Immature natural killer cell (primary cell): ENCODE results near the gene LHFPL6. TPM values are rescaled to one million over a fixed set of nuclear protein-coding genes. Genes with fewer than 3 reads are reported as not detected.

Source experiments
- DNase-seq, 3 donors: peaks; one replicate each; pipeline ENCODE4 v3.0.0; 2022; ENCODE audit warnings: mixed read lengths in 1 of 3
- H3K27ac Mint-ChIP-seq, 6 donors: one replicate each; pipeline ENCODE4 v1.8.0; 2020; ENCODE audit warnings: mixed read lengths in 6 of 6, mild to moderate bottlenecking in 5 of 6, inconsistent platforms in 4 of 6, moderate library complexity in 3 of 6
- H3K27me3 Mint-ChIP-seq, 3 donors: one replicate each; pipeline ENCODE4 v1.8.0; 2020 to 2021; ENCODE audit warnings: low read depth in 3 of 3, mild to moderate bottlenecking in 3 of 3, mixed read lengths in 3 of 3, moderate library complexity in 3 of 3, inconsistent platforms in 1 of 3
- H3K36me3 Mint-ChIP-seq, 3 donors: one replicate each; pipeline ENCODE4 v1.8.0; 2020; ENCODE audit warnings: mixed read lengths in 3 of 3, inconsistent platforms in 2 of 3, mild to moderate bottlenecking in 2 of 3
- H3K4me1 Mint-ChIP-seq, 2 donors: one replicate each; pipeline ENCODE4 v1.8.0; 2020; ENCODE audit warnings: inconsistent platforms in 2 of 2, mild to moderate bottlenecking in 2 of 2, mixed read lengths in 2 of 2, moderate library complexity in 1 of 2
- H3K4me3 Mint-ChIP-seq, 5 donors: one replicate each; pipeline ENCODE4 v1.8.0; 2020; ENCODE audit warnings: mild to moderate bottlenecking in 5 of 5, mixed read lengths in 5 of 5, inconsistent platforms in 3 of 5, moderate library complexity in 3 of 5
- H3K9me3 Mint-ChIP-seq, 6 donors: one replicate each; pipeline ENCODE4 v1.8.0; 2020; ENCODE audit warnings: mild to moderate bottlenecking in 6 of 6, mixed read lengths in 6 of 6, inconsistent platforms in 4 of 6, moderate library complexity in 3 of 6
- polyA plus RNA-seq, 3 donors: library from polyadenylated mRNA; unstranded; fragments of 300-500 nt; fragmentation: Illumina TruSeq; gene quantifications; one replicate each; pipeline ENCODE4 v1.2.3, GENCODE V29; 2021

The LHFPL6 gene
- polyA plus RNA-seq, 3 donors from 2014 or later, result 0.52 to 1.3 TPM; not detected in 1

DNA sequence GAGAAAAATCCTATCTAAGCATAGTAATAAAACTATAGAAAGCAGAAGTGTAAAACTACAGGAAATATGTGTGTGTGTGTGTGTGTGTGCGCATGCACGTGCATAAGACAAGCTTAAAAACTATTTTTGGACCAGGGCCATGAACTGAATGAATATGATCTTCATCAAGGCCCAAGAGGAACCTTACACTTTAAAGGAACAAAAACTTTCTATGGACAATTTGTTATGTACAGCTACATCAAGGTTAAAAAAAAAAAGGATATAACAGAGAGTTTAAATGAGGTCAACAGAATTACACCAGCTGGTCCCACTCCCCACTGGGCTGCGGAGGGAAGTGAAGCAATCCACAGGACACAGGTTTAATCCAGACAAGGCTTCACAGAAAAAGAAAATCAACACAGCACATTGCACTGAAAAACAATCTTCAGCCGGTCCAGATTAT lies 151.1 kb downstream of the LHFPL6 start:
- peaks cover 0 to 6% (median 0%) of the 10 kb centered on the region in 3 donors for H3K27me3 Mint-ChIP-seq
- H3K36me3 Mint-ChIP-seq, result no peaks in the 10 kb centered on the region
- no peaks in the 10 kb centered on the region for H3K4me1 Mint-ChIP-seq
- no peak overlapping the region for H3K27ac Mint-ChIP-seq
- no peak overlapping the region for H3K4me3 Mint-ChIP-seq
- no peak for DNase-seq
- H3K9me3 Mint-ChIP-seq, result peaks cover 0 to 8% (median 0%) of the 10 kb centered on the region in 6 donors

DNA sequence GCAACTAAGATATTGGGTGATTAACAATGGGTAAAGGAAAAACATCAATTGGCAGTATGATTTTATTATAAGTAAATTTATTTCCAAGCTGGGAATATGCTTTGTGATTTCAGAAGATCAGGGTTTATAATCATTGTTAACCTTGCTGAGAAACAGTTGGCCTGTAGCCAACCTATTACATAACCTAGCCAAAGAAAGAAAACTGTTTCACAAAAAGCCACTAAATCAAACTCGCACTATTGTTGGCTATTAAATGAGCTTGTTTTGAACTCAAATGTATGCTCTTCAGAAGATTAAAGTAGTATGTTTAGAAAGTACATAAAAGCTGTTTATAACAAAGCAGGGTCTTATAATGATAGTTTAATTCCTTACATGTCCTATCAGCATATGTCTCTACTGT lies 151.7 kb downstream of the LHFPL6 start:
- H3K27ac Mint-ChIP-seq, result no peak overlapping the region
- H3K9me3 Mint-ChIP-seq, result peaks cover 0 to 8% (median 0%) of the 10 kb centered on the region in 6 donors
- no peaks in the 10 kb centered on the region for H3K4me1 Mint-ChIP-seq
- H3K36me3 Mint-ChIP-seq, result no peaks in the 10 kb centered on the region
- no peak overlapping the region for H3K4me3 Mint-ChIP-seq
- peaks cover 0 to 5% (median 0%) of the 10 kb centered on the region in 3 donors for H3K27me3 Mint-ChIP-seq
- DNase-seq, result no peak

DNA sequence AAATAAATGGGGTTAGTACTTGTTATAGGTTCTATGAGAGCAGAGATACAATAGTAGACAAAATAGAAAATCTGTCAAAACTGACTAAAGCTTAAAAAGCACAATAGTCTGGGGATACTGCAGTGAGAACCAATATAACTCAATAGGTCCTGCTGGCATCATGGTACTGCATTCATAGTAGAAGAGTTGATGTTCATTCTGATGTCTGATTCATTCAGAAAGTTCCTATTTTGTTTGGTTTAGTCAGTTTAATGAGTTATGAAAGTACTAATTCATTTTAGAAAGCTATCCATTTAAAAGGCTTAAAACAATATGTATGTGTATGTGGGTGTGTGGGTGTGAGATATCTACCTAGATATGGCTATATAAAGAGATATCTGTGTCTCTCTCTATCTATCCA lies 152.8 kb downstream of the LHFPL6 start:
- Mint-ChIP-seq H3K9me3 (peaks cover 0 to 8% (median under 1%) of the 10 kb centered on the region in 6 donors), H3K36me3 (no peaks in the 10 kb centered on the region), H3K4me3 (no peak overlapping the region), H3K4me1 (no peaks in the 10 kb centered on the region), H3K27me3 (peaks cover 0 to 5% (median 0%) of the 10 kb centered on the region in 3 donors), H3K27ac (no peak overlapping the region)
- no peak for DNase-seq

DNA sequence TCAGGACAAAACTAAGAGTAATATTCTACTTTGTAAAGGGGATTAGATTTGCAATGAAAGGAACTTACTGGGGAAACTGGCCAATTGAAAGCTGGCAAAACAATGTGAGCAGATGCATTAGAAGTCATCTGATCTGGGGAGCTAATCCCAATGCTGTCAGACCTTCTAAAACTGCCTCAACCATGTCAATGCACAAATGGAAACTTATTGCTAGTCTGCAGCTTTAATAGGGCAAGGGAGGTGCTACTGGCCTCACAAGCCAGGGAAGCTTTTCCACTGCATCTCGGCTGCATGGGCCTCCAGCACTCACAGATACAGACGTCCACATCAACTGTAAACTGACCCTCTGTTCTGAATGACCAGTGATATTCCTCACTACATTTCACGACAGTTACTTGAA lies 154.2 kb downstream of the LHFPL6 start:
- H3K4me1 Mint-ChIP-seq, result no peaks in the 10 kb centered on the region
- no peak for DNase-seq
- H3K9me3 Mint-ChIP-seq, result peaks cover 0 to 8% (median 0%) of the 10 kb centered on the region in 6 donors
- no peak overlapping the region for H3K4me3 Mint-ChIP-seq
- H3K36me3 Mint-ChIP-seq, result no peaks in the 10 kb centered on the region
- no peak overlapping the region for H3K27ac Mint-ChIP-seq
- H3K27me3 Mint-ChIP-seq, result peaks cover 0 to 5% (median 0%) of the 10 kb centered on the region in 3 donors

DNA sequence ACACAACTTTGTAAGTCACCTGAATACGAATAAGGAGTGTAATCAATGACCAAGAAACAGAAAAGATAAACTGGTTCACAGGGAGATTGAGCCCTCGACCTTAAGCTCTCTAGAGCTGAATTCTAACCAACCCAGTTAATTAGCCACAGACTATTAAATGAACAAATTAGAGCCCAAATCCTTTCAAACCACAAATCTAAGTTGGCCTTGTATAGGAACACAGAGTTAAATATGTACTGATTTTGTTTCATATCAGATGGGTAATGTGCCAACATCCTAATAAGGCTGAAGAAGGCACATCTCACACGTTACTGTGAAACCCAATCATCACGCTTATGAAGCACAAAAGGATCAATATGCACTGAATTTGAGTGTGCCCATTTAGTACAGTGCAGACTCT lies 156.1 kb downstream of the LHFPL6 start:
- Mint-ChIP-seq H3K36me3 (no peaks in the 10 kb centered on the region), H3K27ac (no peak overlapping the region)

DNA sequence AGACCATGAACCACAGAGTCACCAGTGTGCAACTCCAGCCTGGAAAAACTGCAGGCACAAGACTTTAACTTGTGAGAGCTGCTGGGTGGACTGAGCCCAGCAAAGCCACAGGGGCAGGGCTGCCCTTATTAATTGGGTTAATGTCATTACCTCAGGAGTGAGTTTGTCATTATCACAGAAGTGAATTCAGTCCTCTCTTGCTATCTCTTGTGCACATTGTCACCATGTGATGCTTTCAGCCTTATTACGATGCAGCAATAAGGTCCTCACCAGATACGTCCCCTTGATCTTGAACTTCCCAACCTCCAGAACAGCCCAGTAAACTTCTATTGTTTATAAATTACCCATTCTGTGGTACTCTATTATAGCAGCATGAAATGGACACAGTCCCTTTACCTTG lies 158.1 kb downstream of the LHFPL6 start:
- Mint-ChIP-seq H3K27ac (no peak overlapping the region), H3K27me3 (peaks cover 0 to 5% (median 0%) of the 10 kb centered on the region in 3 donors), H3K4me3 (no peak overlapping the region), H3K4me1 (no peaks in the 10 kb centered on the region), H3K36me3 (no peaks in the 10 kb centered on the region), H3K9me3 (peaks cover 0 to 4% (median 2%) of the 10 kb centered on the region in 6 donors)
- DNase-seq, result no peak

More for the DNA sequence above, 156.1 kb downstream of the LHFPL6 start:
- DNase-seq, result no peak
- Mint-ChIP-seq H3K9me3 (peaks cover 0 to 4% (median under 1%) of the 10 kb centered on the region in 6 donors), H3K4me1 (no peaks in the 10 kb centered on the region), H3K27me3 (peaks cover 0 to 5% (median 2%) of the 10 kb centered on the region in 3 donors), H3K4me3 (no peak overlapping the region)

DNA sequence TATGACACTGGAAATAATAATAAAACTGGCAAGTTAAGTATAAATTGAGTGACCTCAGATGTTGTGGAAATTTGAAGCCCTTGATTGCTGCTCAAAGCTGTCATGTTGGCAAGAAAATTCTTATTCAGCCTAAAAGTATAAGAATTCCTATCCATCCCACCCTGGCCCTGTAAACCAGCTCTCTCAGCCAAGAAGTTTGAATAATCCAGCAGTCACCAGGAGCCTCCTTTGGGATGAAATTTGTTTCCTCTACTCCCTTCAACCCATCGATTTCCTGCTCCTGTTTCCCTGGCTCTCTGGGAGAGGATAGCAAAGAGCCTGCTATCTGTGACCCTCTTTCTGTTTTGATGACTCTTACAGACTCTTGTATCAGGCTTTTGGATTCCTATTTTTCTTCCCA lies 169.3 kb downstream of the LHFPL6 start:
- no peak for DNase-seq
- H3K36me3 Mint-ChIP-seq, result no peaks in the 10 kb centered on the region
- no peak overlapping the region for H3K4me3 Mint-ChIP-seq
- peaks cover 0 to 2% (median 1%) of the 10 kb centered on the region in 3 donors for H3K27me3 Mint-ChIP-seq
- peaks cover 0 to 24% (median 8%) of the 10 kb centered on the region in 6 donors for H3K9me3 Mint-ChIP-seq
- no peak overlapping the region for H3K27ac Mint-ChIP-seq
- H3K4me1 Mint-ChIP-seq, result no peaks in the 10 kb centered on the region

DNA sequence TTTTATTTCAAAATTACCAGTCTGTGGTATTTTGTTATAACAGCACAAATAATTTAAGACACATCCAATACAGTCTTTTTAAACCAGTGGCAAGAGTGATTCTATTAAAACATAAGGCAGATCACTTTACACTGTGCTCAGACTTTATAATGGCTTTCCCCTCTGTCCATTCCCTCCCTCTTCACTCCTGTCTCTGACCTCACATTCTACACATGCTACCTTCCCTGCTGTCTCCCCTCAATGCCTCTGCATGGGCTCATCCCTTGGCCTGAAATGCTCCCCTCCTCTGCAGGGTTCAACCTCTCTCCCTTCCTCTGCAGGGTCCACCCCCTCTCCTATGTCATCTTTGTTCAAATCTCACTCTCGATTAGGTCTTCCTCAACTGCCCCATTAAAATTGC lies 170.8 kb downstream of the LHFPL6 start:
- H3K4me3 Mint-ChIP-seq, result no peak overlapping the region
- H3K27me3 Mint-ChIP-seq, result peaks cover 0 to 2% (median 1%) of the 10 kb centered on the region in 3 donors
- H3K27ac Mint-ChIP-seq, result no peak overlapping the region
- H3K4me1 Mint-ChIP-seq, result no peaks in the 10 kb centered on the region
- peaks cover 0 to 24% (median 8%) of the 10 kb centered on the region in 6 donors for H3K9me3 Mint-ChIP-seq
- no peak for DNase-seq
- no peaks in the 10 kb centered on the region for H3K36me3 Mint-ChIP-seq

DNA sequence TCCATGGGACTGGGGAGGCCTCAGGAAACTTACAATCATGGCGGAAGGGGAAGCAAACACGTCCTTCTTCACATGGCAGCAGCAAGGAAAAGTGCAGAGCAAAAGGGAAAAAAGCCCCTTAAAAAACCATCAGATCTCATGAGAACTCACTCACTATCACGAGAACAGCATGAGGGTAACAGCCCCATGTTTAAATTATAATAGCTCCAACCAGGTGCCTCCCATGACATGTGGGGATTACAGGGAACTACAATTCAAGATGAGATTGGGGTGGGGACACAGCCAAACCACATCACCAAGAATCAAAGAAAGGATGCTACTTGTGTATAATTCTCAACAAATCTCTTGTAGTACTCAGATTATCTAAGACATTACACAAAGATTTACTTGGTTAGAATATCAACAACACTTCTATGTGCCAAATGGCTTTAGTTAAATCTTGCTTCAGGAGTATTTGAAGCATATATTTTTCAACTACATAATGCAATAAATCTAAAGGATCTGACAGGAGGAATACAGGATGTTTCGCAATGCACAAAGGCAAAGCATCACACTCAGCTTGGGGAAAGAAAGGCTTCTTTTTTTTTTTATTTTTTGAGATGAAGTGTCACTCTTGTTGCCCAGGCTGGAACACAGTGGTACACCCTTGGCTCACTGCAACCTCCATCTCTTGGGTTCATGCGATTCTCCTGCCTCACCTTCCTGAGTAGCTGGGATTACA lies 180.0 kb downstream of the LHFPL6 start:
- H3K9me3 Mint-ChIP-seq, result peaks cover 0 to 3% (median 0%) of the 10 kb centered on the region in 6 donors
- H3K27ac Mint-ChIP-seq, result no peak overlapping the region
- H3K4me3 Mint-ChIP-seq, result no peak overlapping the region
- H3K4me1 Mint-ChIP-seq, result no peaks in the 10 kb centered on the region
- no peaks in the 10 kb centered on the region for H3K27me3 Mint-ChIP-seq
- DNase-seq, result no peak
- H3K36me3 Mint-ChIP-seq, result no peaks in the 10 kb centered on the region

DNA sequence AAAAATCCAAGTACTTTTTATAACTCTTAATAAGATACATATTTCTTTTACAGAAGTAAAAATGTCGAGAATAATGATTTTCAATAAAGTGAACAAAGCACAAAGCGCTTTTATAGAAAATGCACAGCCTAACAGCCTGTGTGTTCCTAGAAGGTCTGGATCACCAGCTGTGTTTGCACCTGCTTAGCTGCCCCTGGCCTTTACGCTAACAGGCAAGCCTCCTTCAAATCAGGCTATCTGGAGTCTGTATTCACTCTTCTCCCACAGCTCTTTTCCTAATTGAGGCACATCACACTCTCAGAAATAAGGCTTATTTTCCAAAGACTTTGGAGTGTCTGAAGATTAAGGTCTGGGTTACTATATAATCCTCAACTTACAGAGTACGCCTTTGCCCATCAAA lies 183.1 kb downstream of the LHFPL6 start:
- no peak for DNase-seq
- Mint-ChIP-seq H3K4me1 (no peaks in the 10 kb centered on the region), H3K27ac (no peak overlapping the region), H3K27me3 (peaks cover 0 to 3% (median 1%) of the 10 kb centered on the region in 3 donors), H3K4me3 (no peak overlapping the region), H3K36me3 (no peaks in the 10 kb centered on the region), H3K9me3 (peaks cover 0 to 4% (median 0%) of the 10 kb centered on the region in 6 donors)

DNA sequence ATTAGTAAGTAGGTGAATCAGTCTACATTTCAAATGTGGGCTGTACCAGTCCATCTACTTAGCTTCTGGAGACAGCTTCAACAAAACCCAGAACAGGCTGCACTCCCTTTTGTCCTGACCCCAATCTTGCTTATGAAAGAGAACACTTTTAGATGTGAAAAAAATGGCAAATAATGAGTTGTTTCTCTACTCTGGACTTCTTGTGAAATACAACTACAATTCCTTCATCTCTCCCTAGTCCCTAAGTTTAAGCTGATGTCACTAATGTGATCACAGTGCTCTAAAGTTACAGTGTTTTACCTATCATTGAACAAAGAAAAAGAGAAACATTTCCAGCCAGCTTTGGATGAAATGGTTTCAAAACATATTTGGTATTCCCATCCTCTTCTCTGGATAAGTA lies 183.9 kb downstream of the LHFPL6 start:
- DNase-seq, result no peak
- H3K4me1 Mint-ChIP-seq, result no peaks in the 10 kb centered on the region
- no peak overlapping the region for H3K27ac Mint-ChIP-seq
- no peaks in the 10 kb centered on the region for H3K36me3 Mint-ChIP-seq
- peaks cover 0 to 4% (median 0%) of the 10 kb centered on the region in 6 donors for H3K9me3 Mint-ChIP-seq
- H3K27me3 Mint-ChIP-seq, result peaks cover 0 to 3% (median 1%) of the 10 kb centered on the region in 3 donors
- no peak overlapping the region for H3K4me3 Mint-ChIP-seq

DNA sequence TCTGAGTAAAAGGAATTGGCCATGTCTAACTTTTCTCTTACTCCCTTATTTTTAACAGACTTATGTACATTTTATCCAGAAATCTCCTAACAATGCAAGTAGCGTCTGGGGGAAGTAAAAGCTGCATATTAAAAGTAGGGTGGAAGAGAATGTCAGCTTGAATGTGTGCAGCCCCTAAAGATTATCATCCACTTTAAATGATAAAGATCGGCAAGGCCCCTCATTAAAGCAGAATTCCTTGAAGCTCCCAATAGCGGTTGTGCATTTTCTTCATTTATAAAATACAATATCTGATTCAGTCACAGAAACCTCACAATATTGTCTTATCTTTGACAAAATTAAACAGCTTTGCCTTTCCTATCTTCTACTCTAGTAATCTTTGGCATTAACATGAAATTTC lies 184.6 kb downstream of the LHFPL6 start:
- Mint-ChIP-seq H3K4me3 (no peak overlapping the region), H3K4me1 (no peaks in the 10 kb centered on the region), H3K9me3 (peaks cover 0 to 4% (median 0%) of the 10 kb centered on the region in 6 donors), H3K36me3 (no peaks in the 10 kb centered on the region), H3K27ac (no peak overlapping the region), H3K27me3 (peaks cover 0 to 3% (median 1%) of the 10 kb centered on the region in 3 donors)
- no peak for DNase-seq

DNA sequence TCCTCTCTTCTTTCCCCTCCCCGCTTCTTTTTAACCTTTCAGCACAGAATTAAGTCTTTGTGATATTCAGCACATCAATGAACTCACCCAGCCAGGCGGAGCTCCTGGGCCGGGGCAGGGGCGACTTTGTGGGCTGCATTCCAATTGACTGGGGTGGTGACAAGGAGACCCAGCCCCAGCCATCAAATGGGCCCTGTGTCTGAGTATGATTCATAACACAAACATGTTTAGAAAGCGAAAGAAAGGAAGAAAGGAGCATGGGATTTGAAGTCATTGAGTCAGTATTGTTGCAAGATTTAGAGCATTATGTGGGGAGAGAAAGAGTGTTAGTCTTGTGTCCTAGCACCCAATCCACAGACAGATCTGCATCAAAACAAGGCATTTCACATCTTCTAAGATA lies 185.3 kb downstream of the LHFPL6 start:
- no peak overlapping the region for H3K4me3 Mint-ChIP-seq
- H3K27ac Mint-ChIP-seq, result no peak overlapping the region
- DNase-seq, result no peak
- H3K27me3 Mint-ChIP-seq, result peaks cover 0 to 3% (median 1%) of the 10 kb centered on the region in 3 donors
- no peaks in the 10 kb centered on the region for H3K36me3 Mint-ChIP-seq
- no peaks in the 10 kb centered on the region for H3K4me1 Mint-ChIP-seq
- peaks cover 0 to 4% (median 0%) of the 10 kb centered on the region in 6 donors for H3K9me3 Mint-ChIP-seq

DNA sequence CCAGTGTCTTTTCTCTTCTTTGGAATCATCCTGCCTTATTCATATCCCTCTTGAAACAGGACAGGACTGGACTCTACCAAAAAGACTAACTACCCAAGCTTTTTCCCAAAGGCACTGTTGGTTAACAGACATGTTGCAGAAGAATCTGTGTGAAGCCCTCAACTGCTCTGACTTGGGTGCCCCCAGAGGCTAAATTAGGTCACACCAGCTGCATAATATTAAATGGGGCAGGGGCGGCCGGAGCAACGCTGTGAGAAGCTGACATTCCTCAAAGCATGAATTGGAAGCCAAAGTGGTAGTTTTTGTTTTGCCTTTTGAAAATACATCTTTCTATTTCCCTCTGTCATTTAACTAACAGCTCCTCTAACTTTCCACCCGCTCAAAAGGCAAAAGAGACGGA lies 185.9 kb downstream of the LHFPL6 start:
- Mint-ChIP-seq H3K9me3 (peaks cover 0 to 4% (median 0%) of the 10 kb centered on the region in 6 donors), H3K27ac (no peak overlapping the region), H3K27me3 (peaks cover 0 to 3% (median 1%) of the 10 kb centered on the region in 3 donors), H3K36me3 (no peaks in the 10 kb centered on the region), H3K4me1 (no peaks in the 10 kb centered on the region), H3K4me3 (no peak overlapping the region)
- no peak for DNase-seq
